Adrenal gland (tissue), 12 donors: ENCODE results near the gene CAPSL. TPM values are rescaled to one million over a fixed set of nuclear protein-coding genes. Genes with fewer than 3 reads are reported as not detected.

Source experiments
- DNase-seq, 7 donors: peaks; one replicate each; pipeline ENCODE4 v3.0.0-alpha.2; 2019 to 2020
- H3K27ac ChIP-seq, 5 donors: fragments of 200-600 bp; sonication (generic) in 4 of 5; 1 replicate in 3 of 5; 2 replicates in 2 of 5; pipeline versions ENCODE4 v1.5.1 to v1.8.0; 2016 to 2020; ENCODE audit warnings: mild to moderate bottlenecking in 1 of 5
- H3K27me3 ChIP-seq: fragments of 200-600 bp; 2 replicates; pipeline ENCODE4 v1.8.0; 2021
- H3K36me3 ChIP-seq, 2 donors: fragments of 200-600 bp; replicated peaks in 1 of 2; 1 replicate in 1 of 2; 2 replicates in 1 of 2; pipeline versions ENCODE4 v1.5.1 to v1.8.0; 2018 to 2022
- H3K4me1 ChIP-seq, 2 donors: fragments of 200-600 bp; replicated peaks in 1 of 2; 1 replicate in 1 of 2; 2 replicates in 1 of 2; pipeline versions ENCODE4 v1.5.1 to v1.8.0; 2018 to 2021
- H3K4me3 ChIP-seq, 4 donors: fragments of 200-600 bp; sonication (generic) in 3 of 4; one replicate each; pipeline ENCODE4 v1.5.1; 2016 to 2018
- H3K9me3 ChIP-seq, 3 donors: fragments of 200-600 bp; sonication (generic) in 1 of 3; replicated peaks in 1 of 3; 1 replicate in 2 of 3; 2 replicates in 1 of 3; pipeline versions ENCODE4 v1.5.1 to v1.8.0; 2016 to 2021
- CTCF ChIP-seq, 6 experiments: fragments of 450-650 bp in 4 of 6; fragments of 200-600 bp in 2 of 6; sonication (generic) in 1 of 6; IDR thresholded peaks; 1 replicate in 5 of 6; 2 replicates in 1 of 6; pipeline versions ENCODE4 v1.5.1 to v1.8.0; 2016 to 2021; ENCODE audit warnings: antibody characterized with exemption in 6 of 6, mild to moderate bottlenecking in 2 of 6, moderate library complexity in 1 of 6
- POLR2A ChIP-seq, 2 donors: fragments of 450-650 bp; IDR thresholded peaks; one replicate each; pipeline ENCODE4 v1.6.1; 2017; ENCODE audit warnings: antibody characterized with exemption in 2 of 2, mild to moderate bottlenecking in 2 of 2, moderate library complexity in 1 of 2
- WGBS, 4 donors: extraction: QIAGEN DNeasy Blood & Tissue Kit in 2 of 4; methylation state at CpG; one replicate each; pipeline versions ENCODE4 v1.1.5 to v1.1.7; 2013 to 2017; 5-methylcytosine and 5-hydroxymethylcytosine counted together
- intact Hi-C, 2 donors: fragments of 100-400 bp; cut with DNase I; formaldehyde crosslinking; loops; one replicate each; pipeline versions ENCODE4 v1.14.1 to v1.15.0; 2022 to 2023
- polyA plus RNA-seq, 3 donors: library from polyadenylated mRNA; stranded (reverse); fragments of 200-250 nt in 2 of 3; fragments of 350-450 nt in 1 of 3; fragmentation: Illumina TruSeq in 1 of 3; extraction: RNeasy Lipid Tissue Mini Kit (QIAGEN cat#74804) in 1 of 3; gene quantifications; one replicate each; pipeline ENCODE4 v1.2.3, GENCODE V29; 2013 to 2014
- total RNA-seq, 9 donors: library from RNA; depleted of rRNA in 4 of 9; stranded (reverse); fragments of >200 nt in 4 of 9; fragments of 120-200 nt in 1 of 9; fragmentation: NEBNext Ultra II Directional in 1 of 9; extraction: Animal tissue kit (Norgen Biotek cat#: 25700) in 1 of 9; gene quantifications; one replicate each; pipeline versions ENCODE4 v1.1.0 to v1.2.4, GENCODE V29; 2013 to 2023
- donor health status: healthy with polysubstance abuse.
- donor health status: Bipolar disorder and iron deficiency.
- donor health status: DM: yes; HTN: yes; CAD: no.
- donor health status: DM: no; HTN: no; CAD: no.
- donor health status: DM: no; HTN: no; CAD: no.
- donor health status: DM: yes; HTN: yes; CAD: no.

Gene CAPSL
- total and polyA plus RNA-seq, 12 donors: 0.27 TPM; not detected in 11

GRCh38 chr5:35971878-35972210 lies 33.4 kb upstream of the CAPSL start:
- Histone ChIP-seq H3K4me3 (no peak overlapping the region), H3K36me3 (no peaks in the 10 kb centered on the region), H3K9me3 (no peaks in the 10 kb centered on the region), H3K27ac (no peak overlapping the region), H3K4me1 (no peaks in the 10 kb centered on the region), H3K27me3 (no peaks in the 10 kb centered on the region)
- TF ChIP-seq POLR2A (IDR thresholded peaks at IDR 0.05) (no peak), CTCF (IDR thresholded peaks at IDR 0.05) (no peak)
- 60 to 69% (median 69%) methylated on average over 5 of the region's 5 CpGs for WGBS, 4 donors
- no peak for DNase-seq
- intact Hi-C loops: no loop called here

GRCh38 chr5:35971186-35971877 lies 32.9 kb upstream of the CAPSL start:
- Histone ChIP-seq H3K4me3 (no peak overlapping the region), H3K27me3 (no peaks in the 10 kb centered on the region), H3K36me3 (no peaks in the 10 kb centered on the region), H3K4me1 (no peaks in the 10 kb centered on the region), H3K27ac (no peak overlapping the region), H3K9me3 (no peaks in the 10 kb centered on the region)
- no peak for DNase-seq
- intact Hi-C loops: no loop called here
- 62 to 78% (median 74%) methylated on average over 4 of the region's 4 CpGs for WGBS, 4 donors
- no peak for TF ChIP-seq POLR2A (IDR thresholded peaks at IDR 0.05)
- no peak for TF ChIP-seq CTCF (IDR thresholded peaks at IDR 0.05)

DNA sequence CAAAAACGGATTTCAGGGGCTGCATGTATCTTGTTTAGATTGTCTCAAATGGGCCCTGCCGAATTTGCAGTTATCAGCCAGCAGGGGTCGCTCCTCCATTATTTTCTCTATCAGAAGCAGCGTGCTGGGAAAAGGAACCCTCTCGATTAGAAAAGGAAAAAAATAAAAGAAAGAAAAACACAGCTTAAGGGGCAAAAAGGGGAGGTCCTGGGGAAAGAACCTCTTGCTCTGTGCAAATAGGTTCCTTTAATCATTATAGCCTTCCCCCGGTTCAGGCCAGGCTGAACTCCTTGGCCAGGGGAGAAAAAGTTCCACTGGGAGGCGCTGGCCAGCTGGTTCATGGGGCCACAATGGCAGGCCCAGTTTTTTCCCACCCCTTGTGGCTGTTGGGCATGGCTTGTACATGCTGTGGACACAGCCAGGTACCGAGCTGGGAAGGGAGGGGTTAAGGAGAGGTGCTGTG lies 25.0 kb upstream of the CAPSL start:
- H3K36me3 ChIP-seq: no peaks in the 10 kb centered on the region
- DNase-seq: no peak
- no peaks in the 10 kb centered on the region for H3K9me3 ChIP-seq
- WGBS, 4 donors: 43 to 62% (median 48%) methylated on average over 8 of the region's 8 CpGs
- no peaks in the 10 kb centered on the region for H3K27me3 ChIP-seq
- intact Hi-C loops: no loop called here
- TF ChIP-seq CTCF (IDR thresholded peaks at IDR 0.05): peak in 1 of 6 experiments; percentile 19
- TF ChIP-seq POLR2A (IDR thresholded peaks at IDR 0.05): no peak
- no peak overlapping the region for H3K4me3 ChIP-seq
- H3K4me1 ChIP-seq: no peaks in the 10 kb centered on the region
- H3K27ac ChIP-seq: no peak overlapping the region

DNA sequence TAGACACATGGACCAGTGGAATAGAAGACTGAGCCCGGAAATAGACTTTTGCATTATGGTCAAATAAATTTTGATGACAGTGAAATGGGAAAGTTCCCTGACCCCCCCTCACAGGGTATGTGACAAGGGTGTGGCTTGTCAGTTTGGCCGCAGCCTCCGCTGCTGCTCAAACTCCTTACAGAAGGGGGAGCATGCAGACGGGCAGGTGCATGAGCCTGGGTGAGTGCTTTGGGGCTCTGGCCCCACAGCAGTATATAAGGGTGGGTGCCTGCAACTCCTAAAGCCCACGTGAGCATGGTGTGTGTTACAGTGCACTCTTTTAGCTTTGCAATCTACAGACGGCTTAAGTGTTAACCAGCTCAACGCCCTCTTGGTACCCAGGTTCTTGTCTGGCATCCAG lies 21.9 kb upstream of the CAPSL start:
- intact Hi-C loops: no loop called here

More for the DNA sequence above, 21.9 kb upstream of the CAPSL start:
- Histone ChIP-seq H3K4me3 (no peak overlapping the region), H3K9me3 (no peaks in the 10 kb centered on the region), H3K36me3 (no peaks in the 10 kb centered on the region), H3K27ac (no peak overlapping the region), H3K27me3 (no peaks in the 10 kb centered on the region), H3K4me1 (no peaks in the 10 kb centered on the region)
- no peak for DNase-seq
- WGBS, 4 donors: 52 to 71% (median 64%) methylated on average over 4 to 7 of the region's 7 CpGs
- no peak for TF ChIP-seq CTCF (IDR thresholded peaks at IDR 0.05)
- TF ChIP-seq POLR2A (IDR thresholded peaks at IDR 0.05): no peak
